Activated naive CD8-positive, alpha-beta T cell (primary cell): ENCODE data around the gene TMEM63A.
"Not testable (repeated sequence)": the region's sequence is repeated elsewhere in the genome, so short reads cannot be mapped to it uniquely, and the experiment has no call there.

Source experiments
- H3K27ac Mint-ChIP-seq: one replicate; pipeline ENCODE4 v1.8.0; 2021; ENCODE audit warnings: mixed read lengths
- H3K27me3 Mint-ChIP-seq: one replicate; pipeline ENCODE4 v1.8.0; 2021; ENCODE audit warnings: mixed read lengths
- H3K36me3 Mint-ChIP-seq: one replicate; pipeline ENCODE4 v1.8.0; 2021; ENCODE audit warnings: mixed read lengths
- H3K4me1 Mint-ChIP-seq: one replicate; pipeline ENCODE4 v1.8.0; 2021; ENCODE audit warnings: low read depth, mixed read lengths
- H3K4me3 Mint-ChIP-seq: one replicate; pipeline ENCODE4 v1.8.0; 2021; ENCODE audit warnings: mild to moderate bottlenecking, mixed read lengths
- H3K9me3 Mint-ChIP-seq: one replicate; pipeline ENCODE4 v1.8.0; 2021; ENCODE audit warnings: low read depth, mixed read lengths

Gene TMEM63A

GRCh38 chr1:225819346-225820192 lies 62.6 kb downstream of the TMEM63A start:
- no peak overlapping the region for H3K27ac Mint-ChIP-seq
- no peaks in the 10 kb centered on the region for H3K27me3 Mint-ChIP-seq
- peaks cover 2% of the 10 kb centered on the region for H3K4me1 Mint-ChIP-seq
- peaks cover 2% of the 10 kb centered on the region for H3K36me3 Mint-ChIP-seq
- H3K9me3 Mint-ChIP-seq = no peaks in the 10 kb centered on the region
- no peak overlapping the region for H3K4me3 Mint-ChIP-seq

- Mint-ChIP-seq H3K27ac (no peak overlapping the region), H3K27me3 (no peaks in the 10 kb centered on the region), H3K36me3 (peaks cover 2% of the 10 kb centered on the region), H3K4me1 (peaks cover 2% of the 10 kb centered on the region), H3K9me3 (no peaks in the 10 kb centered on the region), H3K4me3 (no peak overlapping the region)
Observed at GRCh38 chr1:225818229-225818628, 64.0 kb downstream of the TMEM63A start.

GRCh38 chr1:225817611-225818061 lies 64.5 kb downstream of the TMEM63A start:
- Mint-ChIP-seq H3K27me3 (no peaks in the 10 kb centered on the region), H3K36me3 (peaks cover 2% of the 10 kb centered on the region), H3K27ac (no peak overlapping the region), H3K4me1 (peaks cover 2% of the 10 kb centered on the region), H3K4me3 (no peak overlapping the region), H3K9me3 (no peaks in the 10 kb centered on the region)

- Mint-ChIP-seq H3K4me1 (peaks cover 2% of the 10 kb centered on the region), H3K36me3 (peaks cover under 1% of the 10 kb centered on the region), H3K27ac (no peak overlapping the region), H3K9me3 (no peaks in the 10 kb centered on the region), H3K27me3 (no peaks in the 10 kb centered on the region), H3K4me3 (no peak overlapping the region)
Observed at GRCh38 chr1:225816643-225817538, 65.3 kb downstream of the TMEM63A start.

- Mint-ChIP-seq H3K9me3 (no peaks in the 10 kb centered on the region), H3K4me3 (no peak overlapping the region), H3K27me3 (no peaks in the 10 kb centered on the region), H3K36me3 (no peaks in the 10 kb centered on the region), H3K4me1 (peaks cover 2% of the 10 kb centered on the region), H3K27ac (no peak overlapping the region)
Observed at GRCh38 chr1:225815526-225816178, 66.5 kb downstream of the TMEM63A start.

- not testable (repeated sequence) for H3K27me3 Mint-ChIP-seq, H3K4me1 Mint-ChIP-seq, H3K9me3 Mint-ChIP-seq, H3K4me3 Mint-ChIP-seq, H3K36me3 Mint-ChIP-seq, H3K27ac Mint-ChIP-seq
Observed at GRCh38 chr1:225815090-225815489, 67.1 kb downstream of the TMEM63A start.

- H3K4me3 Mint-ChIP-seq = no peak overlapping the region
- H3K27ac Mint-ChIP-seq = no peak overlapping the region
- H3K27me3 Mint-ChIP-seq = no peaks in the 10 kb centered on the region
- no peaks in the 10 kb centered on the region for H3K36me3 Mint-ChIP-seq
- no peaks in the 10 kb centered on the region for H3K9me3 Mint-ChIP-seq
- H3K4me1 Mint-ChIP-seq = peaks cover 11% of the 10 kb centered on the region
Observed at GRCh38 chr1:225814381-225814780, 67.8 kb downstream of the TMEM63A start.

- Mint-ChIP-seq H3K4me3 (no peak overlapping the region), H3K4me1 (peaks cover 14% of the 10 kb centered on the region), H3K27ac (no peak overlapping the region), H3K27me3 (no peaks in the 10 kb centered on the region), H3K36me3 (no peaks in the 10 kb centered on the region), H3K9me3 (no peaks in the 10 kb centered on the region)
Observed at GRCh38 chr1:225813214-225813964, 68.8 kb downstream of the TMEM63A start.

GRCh38 chr1:225812488-225813213 lies 69.5 kb downstream of the TMEM63A start:
- H3K27me3 Mint-ChIP-seq = no peaks in the 10 kb centered on the region
- H3K27ac Mint-ChIP-seq = no peak overlapping the region
- H3K36me3 Mint-ChIP-seq = no peaks in the 10 kb centered on the region
- peaks cover 13% of the 10 kb centered on the region for H3K4me1 Mint-ChIP-seq
- H3K9me3 Mint-ChIP-seq = no peaks in the 10 kb centered on the region
- no peak overlapping the region for H3K4me3 Mint-ChIP-seq

GRCh38 chr1:225811622-225812487 lies 70.3 kb downstream of the TMEM63A start:
- Mint-ChIP-seq H3K4me3 (peak overlapping the region; percentile 84), H3K36me3 (no peaks in the 10 kb centered on the region), H3K27me3 (no peaks in the 10 kb centered on the region), H3K4me1 (peaks cover 13% of the 10 kb centered on the region), H3K27ac (no peak overlapping the region), H3K9me3 (no peaks in the 10 kb centered on the region)

- peak overlapping the region; percentile 84 for H3K4me3 Mint-ChIP-seq
- H3K36me3 Mint-ChIP-seq, H3K27ac Mint-ChIP-seq, H3K27me3 Mint-ChIP-seq, H3K9me3 Mint-ChIP-seq: not testable (repeated sequence)
- peaks cover 13% of the 10 kb centered on the region for H3K4me1 Mint-ChIP-seq
Observed at GRCh38 chr1:225810579-225811538, 71.3 kb downstream of the TMEM63A start.

- Mint-ChIP-seq H3K4me3 (peak within 1 kb of the TSS; percentile 85), H3K27me3 (no peaks in the 10 kb centered on the region), H3K4me1 (peaks cover 13% of the 10 kb centered on the region), H3K9me3 (no peaks in the 10 kb centered on the region), H3K36me3 (no peaks in the 10 kb centered on the region), H3K27ac (no peak within 1 kb of the TSS)
Observed at GRCh38 chr1:225809842-225810578, 72.2 kb downstream of the TMEM63A start, which contains the start of gene EPHX1. Gene EPHX1, plus strand, starts transcription at chr1:225810124. Its CDS starts 18,606 bp downstream, at chr1:225828730.
